Mesenchymal stem cell (in vitro differentiated cells and primary cell): ENCODE data around the gene DENND4B.

Experiments used
- DNase-seq: peaks from one replicate; pipeline ENCODE4 v3.0.0-alpha.2; 2013
- H2AFZ ChIP-seq: one replicate; pipeline ENCODE4 v1.6.1; 2013; ENCODE audit warnings: low read depth, mild to moderate bottlenecking, control low read depth, inconsistent platforms, low read length, moderate library complexity
- H2AK5ac ChIP-seq: 2 replicates; pipeline ENCODE4 v1.6.1; 2013; ENCODE audit warnings: low read length, moderate library complexity, mild to moderate bottlenecking, inconsistent platforms; ENCODE audit not compliant: severe bottlenecking
- H2BK120ac ChIP-seq: one replicate; pipeline ENCODE4 v1.6.1; 2013; ENCODE audit warnings: low read depth, mild to moderate bottlenecking, inconsistent platforms, low read length, moderate library complexity
- H2BK12ac ChIP-seq, 2 experiments: one replicate each; pipeline ENCODE4 v1.6.1; 2013; ENCODE audit warnings: inconsistent platforms in 2 of 2, low read length in 2 of 2, mild to moderate bottlenecking in 2 of 2, moderate library complexity in 2 of 2, control low read depth in 1 of 2
- H2BK15ac ChIP-seq: one replicate; pipeline ENCODE4 v1.6.1; 2013; ENCODE audit warnings: mild to moderate bottlenecking, low read depth, inconsistent platforms; ENCODE audit not compliant: poor library complexity, severe bottlenecking
- H2BK5ac ChIP-seq: 2 replicates; pipeline ENCODE4 v1.6.1; 2013; ENCODE audit warnings: low read depth, mild to moderate bottlenecking, low read length, control low read depth, inconsistent platforms; ENCODE audit not compliant: poor library complexity, severe bottlenecking
- H3K14ac ChIP-seq, 2 experiments: one replicate each; pipeline ENCODE4 v1.6.1; 2013; ENCODE audit warnings: inconsistent platforms in 2 of 2, low read length in 2 of 2, control low read depth in 1 of 2, mild to moderate bottlenecking in 1 of 2, moderate library complexity in 1 of 2
- H3K18ac ChIP-seq, 2 experiments: one replicate each; pipeline ENCODE4 v1.6.1; 2013; ENCODE audit warnings: inconsistent platforms in 2 of 2, low read length in 2 of 2, control low read depth in 1 of 2, low read depth in 1 of 2, mild to moderate bottlenecking in 1 of 2
- H3K23ac ChIP-seq, 2 experiments: one replicate each; pipeline ENCODE4 v1.6.1; 2013; ENCODE audit warnings: inconsistent platforms in 2 of 2, low read length in 2 of 2, mild to moderate bottlenecking in 2 of 2, moderate library complexity in 2 of 2, control low read depth in 1 of 2
- H3K27ac ChIP-seq: 2 replicates; pipeline ENCODE4 v1.5.1; 2013; ENCODE audit warnings: mild to moderate bottlenecking, moderate library complexity, low read length, control low read depth, inconsistent platforms; ENCODE audit not compliant: poor library complexity, severe bottlenecking
- H3K27me3 ChIP-seq, 2 experiments: 2 replicates each; pipeline versions ENCODE4 v1.6.1 to v1.7.0; 2013; ENCODE audit warnings: low read length in 2 of 2, mild to moderate bottlenecking in 2 of 2, moderate library complexity in 2 of 2, control low read depth in 1 of 2, inconsistent platforms in 1 of 2; ENCODE audit not compliant: control insufficient read depth in 1 of 2, insufficient read depth in 1 of 2
- H3K36me3 ChIP-seq, 2 experiments: 2 replicates each; pipeline versions ENCODE4 v1.6.1 to v1.7.0; 2013; ENCODE audit warnings: low read length in 2 of 2, control low read depth in 1 of 2, inconsistent platforms in 1 of 2, low read depth in 1 of 2, mild to moderate bottlenecking in 1 of 2; ENCODE audit not compliant: insufficient read depth in 2 of 2, control insufficient read depth in 1 of 2
- H3K4ac ChIP-seq, 2 experiments: one replicate each; pipeline ENCODE4 v1.6.1; 2013; ENCODE audit warnings: inconsistent platforms in 2 of 2, low read length in 2 of 2, mild to moderate bottlenecking in 2 of 2, moderate library complexity in 2 of 2, control low read depth in 1 of 2, low read depth in 1 of 2
- H3K4me1 ChIP-seq: 2 replicates; pipeline ENCODE4 v1.6.1; 2013; ENCODE audit warnings: low read depth, low read length, control low read depth; ENCODE audit not compliant: control insufficient read depth, insufficient read depth
- H3K4me2 ChIP-seq: 2 replicates; pipeline ENCODE4 v1.6.1; 2013; ENCODE audit warnings: low read length, mild to moderate bottlenecking, inconsistent platforms; ENCODE audit not compliant: poor library complexity, severe bottlenecking
- H3K4me3 ChIP-seq, 2 experiments: 2 replicates each; pipeline versions ENCODE4 v1.5.1 to v1.7.0; 2013; ENCODE audit warnings: low read length in 2 of 2, mild to moderate bottlenecking in 2 of 2, control low read depth in 1 of 2, low read depth in 1 of 2; ENCODE audit not compliant: insufficient read depth in 1 of 2
- H3K79me1 ChIP-seq: replicated peaks from 2 replicates; pipeline ENCODE4 v1.6.1; 2013; ENCODE audit warnings: mild to moderate bottlenecking, control low read depth, low read length, inconsistent platforms; ENCODE audit not compliant: poor library complexity, severe bottlenecking
- H3K9ac ChIP-seq: 2 replicates; pipeline ENCODE4 v1.7.0; 2013; ENCODE audit warnings: mild to moderate bottlenecking, low read length, moderate library complexity
- H3K9me3 ChIP-seq: 2 replicates; pipeline ENCODE4 v1.7.0; 2013; ENCODE audit warnings: mild to moderate bottlenecking, low read length; ENCODE audit not compliant: control insufficient read depth
- H4K8ac ChIP-seq: one replicate; pipeline ENCODE4 v1.6.1; 2013; ENCODE audit warnings: inconsistent platforms, mild to moderate bottlenecking, low read length, moderate library complexity
- H4K91ac ChIP-seq: one replicate; pipeline ENCODE4 v1.6.1; 2013; ENCODE audit warnings: mild to moderate bottlenecking, low read length, inconsistent platforms
- WGBS: methylation state at CpG from one replicate; pipeline ENCODE4 v1.1.7; 2013; ENCODE audit warnings: mixed read lengths; 5-methylcytosine and 5-hydroxymethylcytosine counted together

DENND4B gene

GRCh38 chr1:153991806-153992205, 45.3 kb upstream of the DENND4B start:
- H2BK120ac ChIP-seq, result no peak overlapping the region
- H3K9ac ChIP-seq, result peak overlapping the region; percentile 98
- no peak overlapping the region for H3K4ac ChIP-seq
- no peak overlapping the region for H2BK15ac ChIP-seq
- no peaks in the 10 kb centered on the region for H3K9me3 ChIP-seq
- H2BK12ac ChIP-seq, result no peak overlapping the region
- H3K23ac ChIP-seq, result no peak overlapping the region
- H4K91ac ChIP-seq, result no peak overlapping the region
- no peak overlapping the region for H3K27ac ChIP-seq
- H3K36me3 ChIP-seq, result peaks cover 20 to 44% of the 10 kb centered on the region in 2 experiments
- H3K4me3 ChIP-seq, result peak overlapping the region in 1 of 2 experiments; percentile 93
- DNase-seq, result no peak
- peak overlapping the region; percentile 68 for H3K4me2 ChIP-seq
- no peak overlapping the region for H2AK5ac ChIP-seq
- WGBS, result 86% methylated on average over 2 of the region's 2 CpGs
- no peaks in the 10 kb centered on the region for H3K79me1 ChIP-seq
- no peak overlapping the region for H4K8ac ChIP-seq
- H3K27me3 ChIP-seq, result no peaks in the 10 kb centered on the region
- H2AFZ ChIP-seq, result no peak overlapping the region
- H3K14ac ChIP-seq, result no peak overlapping the region
- no peak overlapping the region for H2BK5ac ChIP-seq
- H3K18ac ChIP-seq, result no peak overlapping the region
- no peaks in the 10 kb centered on the region for H3K4me1 ChIP-seq

- Histone ChIP-seq H4K91ac (no peak overlapping the region), H3K36me3 (peaks cover 20 to 44% of the 10 kb centered on the region in 2 experiments), H3K79me1 (no peaks in the 10 kb centered on the region), H3K27ac (no peak overlapping the region), H3K4me1 (no peaks in the 10 kb centered on the region), H3K18ac (peak overlapping the region in 1 of 2 experiments; percentile 85), H2AK5ac (no peak overlapping the region), H4K8ac (peak overlapping the region; percentile 69), H3K9ac (peak overlapping the region; percentile 98), H2BK5ac (no peak overlapping the region), H3K4ac (peak overlapping the region in 1 of 2 experiments; percentile 92), H2AFZ (no peak overlapping the region), H2BK15ac (no peak overlapping the region), H3K4me3 (peak overlapping the region; percentile 82 to 93), H3K4me2 (peak overlapping the region; percentile 48), H3K14ac (no peak overlapping the region), H2BK120ac (no peak overlapping the region), H3K9me3 (no peaks in the 10 kb centered on the region), H3K27me3 (no peaks in the 10 kb centered on the region), H2BK12ac (no peak overlapping the region), H3K23ac (no peak overlapping the region)
- 16% methylated on average over 7 of the region's 9 CpGs for WGBS
- DNase-seq, result no peak
Observed at GRCh38 chr1:153991151-153991630, 44.7 kb upstream of the DENND4B start.

DNA sequence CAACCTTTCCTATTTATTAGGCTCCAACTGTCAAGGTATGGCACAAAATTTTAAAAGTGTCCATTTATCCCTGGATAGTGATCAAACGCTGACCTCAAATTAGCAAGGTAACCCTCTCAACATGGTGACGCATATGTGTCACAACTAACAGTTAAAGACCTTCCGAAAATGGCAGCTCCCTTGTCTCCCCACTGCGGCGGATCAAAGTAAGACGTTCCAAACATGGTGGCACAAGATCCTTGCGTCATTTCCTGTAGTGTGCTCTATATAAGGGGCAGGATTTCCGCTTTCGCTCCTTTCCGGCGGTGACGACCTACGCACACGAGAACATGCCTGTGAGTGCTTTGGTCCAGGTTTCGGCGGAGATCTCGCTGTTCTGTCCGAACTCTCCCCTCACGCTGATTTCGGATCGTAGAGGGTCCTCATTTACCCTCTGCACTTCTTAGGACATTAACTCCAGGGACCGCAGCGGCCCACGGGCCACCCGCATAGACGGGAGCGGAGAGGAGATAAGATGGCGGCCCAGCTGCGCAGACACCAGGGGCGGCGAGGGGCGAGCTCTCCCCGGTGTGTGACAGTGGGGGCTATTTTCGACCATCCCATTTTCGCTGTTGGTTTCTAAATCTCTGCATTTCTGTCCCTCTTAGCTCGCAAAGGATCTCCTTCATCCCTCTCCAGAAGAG, 44.1 kb upstream of the DENND4B start, which contains the start of gene RPS27:
Gene RPS27 (plus strand): TSS at position 295 of the 683 bp plus-strand sequence. CDS start 35 bp downstream, at position 330.
- Histone ChIP-seq H3K27me3 (no peaks in the 10 kb centered on the region), H3K36me3 (peaks cover 20 to 42% of the 10 kb centered on the region in 2 experiments), H3K4me3 (peak within 1 kb of the TSS; percentile 82 to 93), H2AK5ac (peak within 1 kb of the TSS; percentile 90), H3K23ac (no peak within 1 kb of the TSS), H3K9ac (peak within 1 kb of the TSS; percentile 98), H3K4ac (peak within 1 kb of the TSS; percentile 92 to 96), H3K4me1 (no peaks in the 10 kb centered on the region), H2BK5ac (peak within 1 kb of the TSS; percentile 81), H3K79me1 (no peaks in the 10 kb centered on the region), H3K18ac (peak within 1 kb of the TSS; percentile 85 to 98), H2BK15ac (no peak within 1 kb of the TSS), H4K91ac (peak within 1 kb of the TSS; percentile 77), H2BK120ac (peak within 1 kb of the TSS; percentile 77), H4K8ac (peak within 1 kb of the TSS; percentile 81), H2AFZ (no peak within 1 kb of the TSS), H3K27ac (peak within 1 kb of the TSS; percentile 89), H2BK12ac (no peak within 1 kb of the TSS), H3K4me2 (peak within 1 kb of the TSS; percentile 48), H3K9me3 (no peaks in the 10 kb centered on the region), H3K14ac (peak within 1 kb of the TSS in 1 of 2 experiments; percentile 74)
- WGBS, result under 1% methylated on average over 27 of the region's 36 CpGs
- DNase-seq, result peak; percentile 98

DNA sequence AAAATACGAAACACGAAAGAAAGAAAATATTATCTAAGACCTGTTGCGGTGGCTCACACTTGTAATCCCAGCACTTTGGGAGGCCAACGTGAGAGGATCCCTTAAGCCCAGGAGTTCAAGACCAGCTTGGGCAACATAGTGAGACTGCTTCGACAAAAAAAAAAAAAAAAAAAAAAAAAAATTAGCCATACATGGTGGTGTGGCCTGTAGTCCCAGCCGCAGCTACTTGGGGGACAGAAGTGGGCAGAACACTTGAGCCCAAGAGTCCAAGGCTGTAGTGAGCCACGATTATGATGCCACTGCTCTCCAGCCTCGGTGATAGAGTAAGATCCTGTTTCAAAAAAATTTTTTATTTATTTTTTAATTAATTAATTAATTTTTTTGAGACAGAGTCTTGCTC, 41.1 kb upstream of the DENND4B start:
- Histone ChIP-seq H3K79me1 (peaks cover 8% of the 10 kb centered on the region), H2BK5ac (no peak overlapping the region), H2AFZ (no peak overlapping the region), H3K14ac (no peak overlapping the region), H3K18ac (no peak overlapping the region), H3K23ac (no peak overlapping the region), H3K4me2 (no peak overlapping the region), H3K4ac (no peak overlapping the region), H3K9me3 (no peaks in the 10 kb centered on the region), H4K91ac (no peak overlapping the region), H3K4me3 (no peak overlapping the region), H2BK15ac (no peak overlapping the region), H2BK12ac (no peak overlapping the region), H4K8ac (no peak overlapping the region), H3K36me3 (peaks cover 12 to 32% of the 10 kb centered on the region in 2 experiments), H3K27me3 (no peaks in the 10 kb centered on the region), H2AK5ac (no peak overlapping the region), H3K27ac (no peak overlapping the region), H3K9ac (peak overlapping the region; percentile 94), H3K4me1 (peaks cover 2% of the 10 kb centered on the region), H2BK120ac (no peak overlapping the region)
- DNase-seq, result no peak
- WGBS, result 90% methylated on average over 7 of the region's 8 CpGs
